Measurements from ENCODE around the gene CENPQ. TPM values are rescaled to one million over a fixed set of nuclear protein-coding genes. Genes with fewer than 3 reads are reported as not detected.
"Not testable (repeated sequence)": the region's sequence is repeated elsewhere in the genome, so short reads cannot be mapped to it uniquely, and the experiment has no call there.

CENPQ gene
- total RNA-seq, 6 experiments from 2014 or later, result 7.2 to 14.3 (median 13.2) TPM

DNA sequence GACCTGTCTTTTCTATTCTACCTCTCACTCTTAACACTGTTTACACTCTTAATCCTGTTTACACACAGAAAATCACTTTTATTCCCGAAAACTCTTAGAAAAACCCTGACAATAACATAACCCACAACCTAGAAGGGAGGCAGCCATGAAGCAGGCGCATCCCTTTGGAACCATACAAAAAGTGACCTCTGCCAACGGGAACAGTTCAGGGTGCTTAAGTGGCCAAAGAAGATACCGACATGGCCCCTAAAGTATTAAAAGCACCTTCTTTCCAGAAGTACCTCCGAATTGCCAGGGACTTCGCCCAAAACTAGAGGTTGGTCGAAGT lies 607 bp upstream of the CENPQ start:
- Mint-ChIP-seq H3K36me3 (ENCODE audit: low read depth) (peaks cover 4% of the 10 kb centered on the region; the same call in 1 of the 2 replicates), H3K27ac (peak overlapping the region; percentile 93), H3K4me3 (peak overlapping the region; percentile 99), H3K4me1 (ENCODE audit: low read depth) (peaks cover 38% of the 10 kb centered on the region), H3K27me3 (ENCODE audit: insufficient read depth) (peaks cover 2% of the 10 kb centered on the region), H3K9me3 (no peaks in the 10 kb centered on the region)
- DNase-seq, result no peak
- TF ChIP-seq, protein P1, sequence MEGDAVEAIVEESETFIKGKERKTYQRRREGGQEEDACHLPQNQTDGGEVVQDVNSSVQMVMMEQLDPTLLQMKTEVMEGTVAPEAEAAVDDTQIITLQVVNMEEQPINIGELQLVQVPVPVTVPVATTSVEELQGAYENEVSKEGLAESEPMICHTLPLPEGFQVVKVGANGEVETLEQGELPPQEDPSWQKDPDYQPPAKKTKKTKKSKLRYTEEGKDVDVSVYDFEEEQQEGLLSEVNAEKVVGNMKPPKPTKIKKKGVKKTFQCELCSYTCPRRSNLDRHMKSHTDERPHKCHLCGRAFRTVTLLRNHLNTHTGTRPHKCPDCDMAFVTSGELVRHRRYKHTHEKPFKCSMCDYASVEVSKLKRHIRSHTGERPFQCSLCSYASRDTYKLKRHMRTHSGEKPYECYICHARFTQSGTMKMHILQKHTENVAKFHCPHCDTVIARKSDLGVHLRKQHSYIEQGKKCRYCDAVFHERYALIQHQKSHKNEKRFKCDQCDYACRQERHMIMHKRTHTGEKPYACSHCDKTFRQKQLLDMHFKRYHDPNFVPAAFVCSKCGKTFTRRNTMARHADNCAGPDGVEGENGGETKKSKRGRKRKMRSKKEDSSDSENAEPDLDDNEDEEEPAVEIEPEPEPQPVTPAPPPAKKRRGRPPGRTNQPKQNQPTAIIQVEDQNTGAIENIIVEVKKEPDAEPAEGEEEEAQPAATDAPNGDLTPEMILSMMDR (IDR thresholded peaks at IDR 0.05), result no peak

DNA sequence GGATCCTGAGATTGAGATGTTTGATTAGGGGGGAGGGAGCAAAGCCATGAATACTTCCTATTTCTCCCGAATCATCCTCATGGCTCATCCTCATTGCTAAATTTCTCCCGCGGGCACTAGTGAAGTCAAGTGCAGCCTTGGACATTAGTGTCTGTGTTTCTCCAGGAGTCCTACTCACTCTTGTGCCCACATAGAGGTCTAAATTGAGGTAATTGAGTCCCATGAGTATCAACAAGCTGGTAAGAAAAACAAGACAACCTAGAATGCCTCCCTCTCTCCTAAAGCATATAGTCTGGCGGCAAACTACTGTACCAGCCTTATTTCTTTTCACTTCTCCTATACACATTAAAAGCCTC lies 420 bp downstream of the CENPQ start:
- no peak for DNase-seq
- Mint-ChIP-seq H3K9me3 (no peaks in the 10 kb centered on the region), H3K27me3 (ENCODE audit: insufficient read depth) (peaks cover 2% of the 10 kb centered on the region), H3K36me3 (ENCODE audit: low read depth) (peaks cover 4% of the 10 kb centered on the region; the same call in 1 of the 2 replicates), H3K4me1 (ENCODE audit: low read depth) (peaks cover 30% of the 10 kb centered on the region), H3K4me3 (peak overlapping the region; percentile 99), H3K27ac (peak overlapping the region; percentile 93)
- TF ChIP-seq, protein P1 (IDR thresholded peaks at IDR 0.05), result no peak

DNA sequence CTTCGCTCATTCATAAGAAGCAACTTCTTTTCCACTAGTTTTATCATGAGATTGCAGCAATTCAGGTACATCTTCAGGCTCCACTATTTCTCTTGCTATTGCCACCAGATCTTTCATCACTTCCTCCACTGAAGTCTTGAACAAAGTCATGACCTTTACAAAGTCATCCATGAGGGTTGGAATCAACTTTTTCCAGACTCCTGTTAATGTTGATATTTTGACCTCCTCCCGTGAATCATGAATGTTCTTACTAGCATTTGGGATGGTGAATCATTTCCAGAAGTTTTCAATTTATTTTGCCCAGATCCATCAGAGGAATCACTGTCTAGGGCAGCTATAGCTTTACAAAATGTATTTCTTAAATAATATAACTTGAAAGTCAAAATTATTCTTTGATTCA lies 1.5 kb downstream of the CENPQ start:
- DNase-seq, result no peak
- peaks cover 2% of the 10 kb centered on the region for H3K27me3 Mint-ChIP-seq (ENCODE audit: insufficient read depth)

DNA sequence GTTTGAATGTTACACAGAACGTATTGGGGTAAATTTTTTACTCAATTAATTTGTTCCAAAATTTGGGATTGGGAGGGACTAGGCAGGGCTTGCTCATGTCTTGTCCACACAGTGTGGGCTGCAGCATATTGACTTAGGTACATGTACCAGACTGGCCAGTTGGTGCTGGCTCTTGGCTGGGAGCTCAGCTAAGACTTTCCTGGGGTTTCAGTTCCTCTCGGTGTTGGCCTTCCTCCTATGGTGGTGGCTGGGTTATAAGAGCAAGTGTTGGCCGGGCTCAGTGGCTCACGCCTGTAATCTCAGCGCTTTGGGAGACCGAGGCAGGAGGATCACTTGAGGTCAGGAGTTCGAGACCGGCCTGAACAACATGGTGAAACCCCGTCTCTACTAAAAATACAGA lies 4.9 kb downstream of the CENPQ start:
- TF ChIP-seq, protein P1 (IDR thresholded peaks at IDR 0.05), result no peak
- H3K27ac Mint-ChIP-seq, result no peak overlapping the region
- no peaks in the 10 kb centered on the region; the same call in 1 of the 2 replicates for H3K36me3 Mint-ChIP-seq (ENCODE audit: low read depth)
- DNase-seq, result no peak
- peaks cover 2% of the 10 kb centered on the region for H3K27me3 Mint-ChIP-seq (ENCODE audit: insufficient read depth)
- peaks cover 15% of the 10 kb centered on the region for H3K4me1 Mint-ChIP-seq (ENCODE audit: low read depth)
- no peaks in the 10 kb centered on the region for H3K9me3 Mint-ChIP-seq
- no peak overlapping the region for H3K4me3 Mint-ChIP-seq

More for the DNA sequence above, 1.5 kb downstream of the CENPQ start:
- peak overlapping the region; percentile 19 for H3K27ac Mint-ChIP-seq
- peaks cover 30% of the 10 kb centered on the region for H3K4me1 Mint-ChIP-seq (ENCODE audit: low read depth)
- peaks cover 4% of the 10 kb centered on the region; the same call in 1 of the 2 replicates for H3K36me3 Mint-ChIP-seq (ENCODE audit: low read depth)
- TF ChIP-seq, protein P1 (IDR thresholded peaks at IDR 0.05), result no peak
- H3K4me3 Mint-ChIP-seq, result peak overlapping the region; percentile 99
- no peaks in the 10 kb centered on the region for H3K9me3 Mint-ChIP-seq

DNA sequence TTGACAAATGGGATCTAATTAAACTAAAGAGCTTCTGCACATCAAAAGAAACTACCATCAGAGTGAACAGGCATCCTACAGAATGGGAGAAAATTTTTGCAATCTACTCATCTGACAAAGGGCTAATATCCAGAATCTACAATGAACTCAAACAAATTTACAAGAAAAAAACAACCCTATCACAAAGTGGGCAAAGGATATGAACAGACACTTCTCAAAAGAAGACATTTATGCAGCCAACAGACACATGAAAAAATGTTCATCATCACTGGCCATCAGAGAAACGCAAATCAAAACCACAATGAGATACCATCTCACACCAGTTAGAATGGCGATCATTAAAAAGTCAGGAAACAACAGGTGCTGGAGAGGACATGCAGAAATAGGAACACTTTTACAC lies 13.4 kb downstream of the CENPQ start:
- H3K4me3 Mint-ChIP-seq; H3K9me3 Mint-ChIP-seq; H3K4me1 Mint-ChIP-seq (ENCODE audit: low read depth); DNase-seq; H3K27me3 Mint-ChIP-seq (ENCODE audit: insufficient read depth); H3K27ac Mint-ChIP-seq: not testable (repeated sequence)
- peaks cover 24% of the 10 kb centered on the region for H3K36me3 Mint-ChIP-seq (ENCODE audit: low read depth)

DNA sequence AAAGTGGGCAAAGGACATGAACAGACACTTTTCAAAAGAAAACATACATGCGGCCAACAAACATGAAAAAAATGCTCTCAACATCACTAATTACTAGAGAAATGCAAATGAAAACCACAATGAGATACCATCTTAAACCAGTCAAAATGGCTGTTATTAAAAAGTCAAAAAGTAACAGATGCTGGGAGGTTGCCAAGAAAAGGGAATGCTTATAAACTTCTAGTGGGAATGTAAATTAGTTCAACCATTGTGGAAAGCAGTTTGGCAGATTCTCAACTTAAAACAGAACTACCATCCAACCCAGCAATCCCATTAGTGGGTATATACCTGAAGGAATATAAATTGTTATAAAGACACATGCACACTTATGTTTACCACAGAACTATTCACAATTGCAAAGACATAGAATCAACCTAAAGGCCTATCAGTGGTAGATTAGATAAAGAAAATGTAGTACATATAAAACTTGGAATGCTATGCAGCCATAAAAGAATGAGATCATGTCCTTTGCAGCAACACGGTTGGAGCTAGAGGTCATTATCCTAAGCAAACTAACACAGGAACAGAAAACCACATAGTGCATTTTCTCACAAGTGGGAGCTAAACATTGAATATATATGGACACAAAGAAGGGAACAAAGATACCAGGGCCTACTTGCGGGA lies 16.3 kb downstream of the CENPQ start:
- Mint-ChIP-seq H3K4me3 (no peak overlapping the region), H3K9me3 (no peaks in the 10 kb centered on the region), H3K27ac (no peak overlapping the region; the same call in 1 of the 2 replicates), H3K27me3 (ENCODE audit: insufficient read depth) (no peaks in the 10 kb centered on the region), H3K36me3 (ENCODE audit: low read depth) (peaks cover 20% of the 10 kb centered on the region), H3K4me1 (ENCODE audit: low read depth) (peaks cover 7% of the 10 kb centered on the region; the same call in 1 of the 2 replicates)
- no peak for DNase-seq
- TF ChIP-seq, protein P1 (IDR thresholded peaks at IDR 0.05), result no peak

DNA sequence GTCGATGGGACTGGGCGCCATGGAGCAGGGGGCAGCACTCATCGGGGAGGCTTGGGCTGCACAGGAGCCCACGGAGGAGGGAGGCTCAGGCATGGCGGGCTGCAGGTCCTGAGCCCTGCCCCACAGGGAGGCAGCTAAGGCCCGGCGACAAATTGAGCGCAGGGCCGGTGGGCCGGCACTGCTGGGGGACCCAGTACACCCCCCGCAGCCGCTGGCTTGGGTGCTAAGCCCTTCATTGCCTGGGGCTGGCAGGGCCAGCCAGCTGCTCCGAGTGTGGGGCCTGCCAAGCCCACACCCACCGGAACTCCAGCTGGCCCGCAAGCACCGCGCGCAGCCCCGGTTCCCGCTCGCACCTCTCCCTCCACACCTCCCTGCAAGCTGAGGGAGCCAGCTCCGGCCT lies 18.7 kb downstream of the CENPQ start:
- not testable (repeated sequence) for H3K4me1 Mint-ChIP-seq (ENCODE audit: low read depth); H3K9me3 Mint-ChIP-seq; H3K27ac Mint-ChIP-seq; DNase-seq; H3K27me3 Mint-ChIP-seq (ENCODE audit: insufficient read depth); H3K4me3 Mint-ChIP-seq
- H3K36me3 Mint-ChIP-seq (ENCODE audit: low read depth), result peaks cover 14% of the 10 kb centered on the region

DNA sequence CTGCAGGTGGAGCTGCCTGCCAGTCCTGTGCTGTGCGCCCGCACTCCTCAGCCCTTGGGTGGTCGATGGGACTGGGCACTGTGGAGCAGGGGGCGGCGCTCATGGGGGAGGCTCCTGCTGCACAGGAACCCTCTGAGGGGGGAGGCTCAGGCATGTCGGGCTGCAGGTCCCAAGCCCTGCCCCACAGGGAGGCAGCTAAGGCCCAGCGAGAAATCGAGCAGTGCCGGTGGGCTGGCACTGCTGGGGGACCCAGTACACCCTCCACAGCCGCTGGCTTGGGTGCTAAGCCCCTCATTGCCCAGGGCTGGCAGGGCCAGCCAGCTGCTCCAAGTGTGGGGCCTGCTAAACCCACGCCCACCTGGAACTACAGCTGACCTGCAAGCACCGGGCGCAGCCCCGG lies 20.2 kb downstream of the CENPQ start:
- not testable (repeated sequence) for H3K27ac Mint-ChIP-seq; H3K27me3 Mint-ChIP-seq (ENCODE audit: insufficient read depth); DNase-seq; H3K9me3 Mint-ChIP-seq; H3K4me1 Mint-ChIP-seq (ENCODE audit: low read depth); H3K4me3 Mint-ChIP-seq
- H3K36me3 Mint-ChIP-seq (ENCODE audit: low read depth), result peaks cover 14% of the 10 kb centered on the region
